Frontal cortex (tissue), 4 donors: ENCODE data around the gene ZGPAT. TPM values are rescaled to one million over a fixed set of nuclear protein-coding genes. Genes with fewer than 3 reads are reported as not detected.
"Not testable (repeated sequence)": the region's sequence is repeated elsewhere in the genome, so short reads cannot be mapped to it uniquely, and the experiment has no call there.

Experiments
- DNase-seq, 2 donors: peaks; one replicate each; pipeline ENCODE4 v3.0.0; 2012; ENCODE audit warnings: low spot score in 2 of 2
- FAIRE-seq: peaks from 2 replicates; lab custom pipeline; 2012; peaks lifted over from hg19 to GRCh38; lab: Jason Lieb, UNC
- total RNA-seq: library from RNA; depleted of rRNA; stranded (reverse); fragments of >200 nt; gene quantifications from one replicate; pipeline ENCODE4 v1.2.3, GENCODE V29; 2014
- donor health status: control.
- donor health status: control.
- donor health status: control.

The ZGPAT gene
- total RNA-seq, 1 donor from 2014 or later: 6.5 TPM

DNA sequence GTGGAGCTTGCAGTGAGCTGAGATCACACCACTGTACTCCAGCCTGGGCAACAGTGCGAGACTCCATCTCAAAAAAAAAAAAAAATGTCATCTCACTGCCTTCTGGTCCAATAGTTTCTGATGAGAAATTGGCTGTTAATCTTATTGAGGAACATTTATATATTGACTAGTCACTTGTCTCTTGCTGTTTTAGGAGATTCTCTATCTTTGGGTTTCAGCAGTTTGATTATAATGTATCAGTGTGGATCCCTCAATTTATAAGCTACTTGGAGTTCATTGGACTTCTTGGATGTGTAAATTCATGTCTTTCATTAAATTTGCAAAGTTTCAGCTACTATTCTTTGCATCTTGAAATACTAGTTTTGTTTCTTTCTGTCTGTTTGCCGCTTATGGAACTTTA lies 11.2 kb downstream of the ZGPAT start:
- no peak for FAIRE-seq
- no peak for DNase-seq

DNA sequence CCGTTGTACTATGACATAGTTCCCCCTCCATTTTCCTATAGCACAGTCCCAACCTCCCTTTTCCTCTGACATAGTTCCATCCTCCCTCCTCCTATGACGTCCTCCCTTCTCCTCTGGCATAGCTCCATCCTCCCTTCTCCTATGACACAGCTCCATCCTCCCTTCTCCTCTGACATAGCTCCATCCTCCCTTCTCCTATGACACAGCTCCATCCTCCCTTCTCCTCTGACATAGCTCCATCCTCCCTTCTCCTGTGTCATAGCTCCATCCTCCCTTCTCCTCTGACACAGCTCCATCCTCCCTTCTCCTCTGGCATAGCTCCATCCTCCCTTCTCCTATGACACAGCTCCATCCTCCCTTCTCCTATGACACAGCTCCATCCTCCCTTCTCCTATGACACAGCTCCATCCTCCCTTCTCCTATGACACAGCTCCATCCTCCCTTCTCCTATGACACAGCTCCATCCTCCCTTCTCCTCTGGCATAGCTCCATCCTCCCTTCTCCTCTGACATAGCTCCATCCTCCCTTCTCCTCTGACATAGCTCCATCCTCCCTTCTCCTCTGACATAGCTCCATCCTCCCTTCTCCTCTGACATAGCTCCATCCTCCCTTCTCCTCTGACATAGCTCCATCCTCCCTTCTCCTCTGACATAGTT lies 15.3 kb downstream of the ZGPAT start:
- not testable (repeated sequence) for FAIRE-seq, DNase-seq

GRCh38 chr20:63730189-63730733 lies 22.4 kb downstream of the ZGPAT start:
- FAIRE-seq, DNase-seq: not testable (repeated sequence)

GRCh38 chr20:63731410-63731809 lies 23.6 kb downstream of the ZGPAT start:
- FAIRE-seq (no peak), DNase-seq (no peak)

GRCh38 chr20:63732118-63733095 lies 24.6 kb downstream of the ZGPAT start:
- FAIRE-seq (no peak), DNase-seq (no peak)

GRCh38 chr20:63733117-63733516 lies 25.3 kb downstream of the ZGPAT start:
- FAIRE-seq: no peak
- no peak for DNase-seq

GRCh38 chr20:63733579-63734081 lies 25.8 kb downstream of the ZGPAT start:
- FAIRE-seq (no peak), DNase-seq (no peak)

DNA sequence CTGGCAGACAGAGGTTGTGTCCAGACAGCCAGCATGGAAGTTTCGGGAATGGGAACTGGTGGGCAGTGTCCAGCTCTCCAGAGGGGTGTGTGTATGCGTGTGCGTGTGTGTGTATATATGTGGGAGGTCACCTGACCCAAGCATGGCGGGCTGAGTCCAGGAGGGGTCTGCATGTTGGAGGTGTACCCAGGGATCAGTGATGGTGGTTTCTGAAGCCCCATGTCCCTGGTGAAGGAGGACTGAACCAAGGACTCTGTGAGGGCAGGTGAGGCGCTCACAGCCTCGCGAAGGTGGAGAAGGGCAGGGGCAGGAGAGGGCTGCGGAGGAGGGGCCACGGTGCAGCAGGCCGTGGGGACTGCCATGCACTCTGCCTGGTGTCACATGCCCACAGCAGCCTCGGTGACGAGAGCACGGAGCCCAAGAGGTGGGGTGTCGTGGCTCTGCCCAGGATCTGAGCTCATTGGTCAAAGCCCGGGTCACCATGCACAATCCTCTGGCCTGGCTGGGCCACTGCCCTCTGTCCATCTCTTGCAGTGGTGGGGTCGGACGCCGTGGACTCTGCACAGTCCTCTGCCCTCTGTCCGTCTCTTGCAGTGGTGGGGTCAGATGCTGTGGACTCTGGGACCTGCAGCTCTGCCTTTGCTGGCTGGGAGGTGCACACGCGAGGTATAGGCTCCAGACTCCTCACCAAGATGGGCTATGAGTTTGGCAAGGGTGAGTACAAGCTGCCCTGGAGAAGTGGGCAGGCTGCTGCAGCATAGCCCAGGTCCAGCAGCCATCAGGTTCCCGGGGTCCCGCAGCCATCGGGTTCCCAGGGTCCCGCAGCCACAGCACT lies 26.5 kb downstream of the ZGPAT start:
- no peak for FAIRE-seq
- DNase-seq: no peak

- DNase-seq (no peak), FAIRE-seq (no peak)
Observed at GRCh38 chr20:63734946-63735858, 27.4 kb downstream of the ZGPAT start.

DNA sequence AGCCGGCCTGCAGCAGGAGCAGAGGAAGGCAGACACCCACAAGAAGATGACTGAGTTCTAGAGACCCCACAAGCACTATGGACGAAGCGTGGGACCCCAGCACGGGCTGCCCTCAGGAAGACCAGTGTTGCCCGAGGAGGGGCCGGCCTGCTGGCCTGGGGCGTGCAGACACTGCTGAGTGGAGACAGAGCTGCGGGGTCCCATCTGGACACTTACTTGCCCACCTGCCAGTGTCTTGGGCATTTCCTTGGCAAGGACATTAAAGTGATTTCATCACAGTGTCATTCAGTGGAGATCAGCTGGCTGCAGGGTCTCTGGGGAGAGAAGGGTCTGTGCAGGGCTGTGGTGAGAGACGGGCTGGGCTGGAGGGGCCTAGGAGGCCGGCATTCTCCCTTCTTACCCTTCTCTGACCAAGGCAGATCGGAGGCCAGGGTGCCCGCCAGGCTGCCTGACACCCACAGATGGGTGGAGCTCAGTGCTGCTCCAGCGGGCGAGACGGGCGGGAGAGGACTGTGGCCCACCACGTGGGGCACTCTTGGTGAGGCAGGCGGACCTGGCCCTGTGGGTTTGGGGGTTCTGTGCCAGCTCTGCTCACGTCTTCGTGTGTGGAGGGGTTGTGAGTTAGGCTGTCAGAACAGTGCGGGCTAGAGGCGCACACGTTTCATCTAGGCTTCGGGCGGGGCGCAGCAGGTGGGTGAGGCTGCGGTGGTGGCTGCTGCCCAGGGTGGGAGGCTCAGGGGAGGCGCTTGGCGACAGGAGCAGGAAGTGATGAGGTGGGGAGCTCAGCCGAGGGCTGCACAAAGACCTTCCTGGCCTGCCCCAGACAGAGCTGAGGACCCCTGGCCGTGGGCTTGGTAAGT lies 28.2 kb downstream of the ZGPAT start, which contains the start of gene LIME1:
LIME1 (plus strand) TSS at position 806 of the 860 bp plus-strand sequence. CDS start 886 bp downstream, outside the sequence.
- FAIRE-seq (no peak), DNase-seq (no peak)

GRCh38 chr20:63736893-63737694 lies 29.3 kb downstream of the ZGPAT start:
- no peak for DNase-seq

GRCh38 chr20:63737695-63737944 lies 29.8 kb downstream of the ZGPAT start:
- FAIRE-seq: no peak

More at GRCh38 chr20:63736893-63737694, 29.3 kb downstream of the ZGPAT start:
- FAIRE-seq: no peak

DNA sequence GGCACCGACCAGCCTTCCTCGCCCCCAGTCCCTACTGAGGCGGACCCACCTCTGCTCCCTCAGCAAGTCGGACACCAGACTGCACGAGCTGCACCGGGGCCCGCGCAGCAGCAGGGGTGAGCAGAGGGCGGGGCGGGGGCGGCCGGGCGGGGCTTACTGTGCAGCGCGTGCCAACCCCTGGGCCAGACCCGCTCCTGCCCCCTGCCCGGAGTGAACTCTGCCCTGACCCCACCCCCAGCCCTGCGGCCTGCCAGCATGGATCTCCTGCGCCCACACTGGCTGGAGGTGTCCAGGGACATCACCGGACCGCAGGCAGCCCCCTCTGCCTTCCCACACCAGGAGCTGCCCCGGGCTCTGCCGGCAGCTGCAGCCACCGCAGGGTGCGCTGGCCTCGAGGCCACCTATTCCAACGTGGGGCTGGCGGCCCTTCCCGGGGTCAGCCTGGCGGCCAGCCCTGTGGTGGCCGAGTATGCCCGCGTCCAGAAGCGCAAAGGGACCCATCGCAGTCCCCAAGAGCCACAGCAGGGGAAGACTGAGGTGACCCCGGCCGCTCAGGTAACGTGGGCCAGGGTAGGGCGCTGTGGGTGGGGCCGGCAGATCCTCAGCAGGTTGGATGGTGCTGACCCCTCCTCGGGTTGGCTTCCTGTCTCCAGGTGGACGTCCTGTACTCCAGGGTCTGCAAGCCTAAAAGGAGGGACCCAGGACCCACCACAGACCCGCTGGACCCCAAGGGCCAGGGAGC lies 30.3 kb downstream of the ZGPAT start:
- FAIRE-seq (no peak), DNase-seq (no peak)

More at GRCh38 chr20:63737695-63737944, 29.8 kb downstream of the ZGPAT start:
- DNase-seq: no peak

GRCh38 chr20:63738687-63739129 lies 30.9 kb downstream of the ZGPAT start:
- no peak for FAIRE-seq
- peak in 1 of 2 donors; percentile 62 for DNase-seq

DNA sequence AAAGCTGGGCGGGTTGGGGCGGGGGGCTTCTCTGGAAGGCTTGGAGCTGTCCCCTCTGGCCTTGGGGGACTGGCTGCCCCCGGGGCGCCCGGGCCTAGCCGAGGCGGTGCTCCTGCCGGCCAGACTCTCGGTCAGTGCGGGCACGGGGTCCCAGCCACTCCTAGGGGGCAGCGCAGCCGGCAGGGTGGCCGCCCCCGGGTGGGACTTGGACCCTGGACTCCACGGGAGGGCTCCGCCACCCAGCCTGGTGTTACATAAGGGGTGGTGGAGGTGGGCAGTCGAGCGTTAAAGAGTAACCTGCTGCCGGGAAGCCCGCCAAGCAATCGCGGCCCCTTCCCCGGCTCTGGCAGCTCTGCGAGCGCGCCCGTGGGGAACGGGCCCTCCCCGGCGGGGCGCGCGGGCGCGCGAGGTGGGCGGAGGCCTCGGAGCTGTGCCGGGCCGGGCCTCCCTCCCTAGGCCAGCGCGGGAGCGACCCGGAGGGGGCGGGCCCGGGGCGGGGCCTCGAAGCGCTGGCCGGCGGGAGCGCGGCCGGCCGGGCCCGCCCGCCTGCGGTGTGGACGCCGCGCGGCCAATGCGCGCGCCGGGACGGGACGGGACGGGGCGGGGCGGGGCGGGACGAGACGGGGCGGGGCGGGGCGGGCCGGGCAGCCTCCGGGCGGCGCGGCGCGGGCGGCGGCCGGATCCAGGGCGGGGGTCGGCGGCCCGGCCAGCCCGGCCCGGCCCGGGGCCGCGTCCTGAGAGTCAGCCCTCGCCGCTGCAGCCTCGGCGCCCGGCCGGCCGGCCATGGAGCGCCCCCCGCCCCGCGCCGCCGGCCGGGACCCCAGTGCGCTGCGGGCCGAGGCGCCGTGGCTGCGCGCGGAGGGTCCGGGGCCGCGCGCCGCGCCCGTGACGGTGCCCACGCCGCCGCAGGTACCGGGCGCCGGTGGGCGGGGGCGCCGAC lies 31.6 kb downstream of the ZGPAT start, which contains the start of gene SLC2A4RG:
SLC2A4RG (plus strand) TSS at position 647 of the 940 bp plus-strand sequence; CDS start at position 784, 137 bp downstream.
- FAIRE-seq (no peak), DNase-seq (peak; percentile 100)
